Activated CD8-positive, alpha-beta memory T cell treated with anti-CD3 and anti-CD28 coated beads, Interleukin-2, amount 50 U/mL, for 1 hour (primary cell): ENCODE measurements around the gene TSGA10.
"Not testable (repeated sequence)": the region's sequence is repeated elsewhere in the genome, so short reads cannot be mapped to it uniquely, and the experiment has no call there.

Experiments used
- DNase-seq: peaks from one replicate; pipeline ENCODE4 v3.0.0-alpha.2; 2020; ENCODE audit errors: extremely low read depth

TSGA10 gene

DNA sequence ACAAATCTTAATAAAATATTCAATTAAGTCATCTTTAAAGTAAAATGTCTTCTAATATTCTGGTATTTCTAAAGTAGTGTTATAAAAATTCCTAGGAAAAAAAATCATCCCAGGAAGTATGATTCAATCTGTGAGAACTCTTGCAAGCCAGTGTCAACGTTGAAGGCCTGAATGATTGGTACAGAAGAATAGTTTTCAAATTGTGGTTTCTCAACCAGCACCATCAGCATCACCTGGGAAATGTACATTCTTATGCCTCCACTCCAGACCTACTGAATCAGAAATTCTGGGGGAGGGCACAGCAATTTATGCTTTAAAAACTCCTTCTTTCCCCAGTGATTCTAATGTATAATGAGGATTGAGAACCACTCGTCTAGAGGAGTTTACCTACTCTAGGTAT is 75.5 kb downstream of the TSGA10 start:
- no peak for DNase-seq

DNA sequence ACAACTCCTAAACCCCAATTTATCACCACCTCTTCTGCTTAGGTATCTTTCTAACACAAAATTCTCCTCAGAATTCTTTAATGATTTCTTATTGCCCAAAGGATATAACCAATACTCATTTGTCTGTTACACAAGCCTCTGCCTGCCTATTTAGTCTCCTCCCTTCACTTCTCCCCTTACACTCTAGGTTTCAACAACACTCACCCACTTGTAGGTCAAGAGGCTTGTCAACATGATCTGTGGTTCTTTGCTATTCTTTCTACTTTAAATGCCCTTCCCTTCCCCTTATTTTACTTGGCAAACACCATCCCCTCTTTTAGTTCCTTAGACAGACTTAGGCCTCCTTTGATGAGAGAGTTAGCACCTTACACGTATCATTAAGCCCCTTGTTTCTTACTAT is 82.2 kb downstream of the TSGA10 start:
- no peak for DNase-seq

DNA sequence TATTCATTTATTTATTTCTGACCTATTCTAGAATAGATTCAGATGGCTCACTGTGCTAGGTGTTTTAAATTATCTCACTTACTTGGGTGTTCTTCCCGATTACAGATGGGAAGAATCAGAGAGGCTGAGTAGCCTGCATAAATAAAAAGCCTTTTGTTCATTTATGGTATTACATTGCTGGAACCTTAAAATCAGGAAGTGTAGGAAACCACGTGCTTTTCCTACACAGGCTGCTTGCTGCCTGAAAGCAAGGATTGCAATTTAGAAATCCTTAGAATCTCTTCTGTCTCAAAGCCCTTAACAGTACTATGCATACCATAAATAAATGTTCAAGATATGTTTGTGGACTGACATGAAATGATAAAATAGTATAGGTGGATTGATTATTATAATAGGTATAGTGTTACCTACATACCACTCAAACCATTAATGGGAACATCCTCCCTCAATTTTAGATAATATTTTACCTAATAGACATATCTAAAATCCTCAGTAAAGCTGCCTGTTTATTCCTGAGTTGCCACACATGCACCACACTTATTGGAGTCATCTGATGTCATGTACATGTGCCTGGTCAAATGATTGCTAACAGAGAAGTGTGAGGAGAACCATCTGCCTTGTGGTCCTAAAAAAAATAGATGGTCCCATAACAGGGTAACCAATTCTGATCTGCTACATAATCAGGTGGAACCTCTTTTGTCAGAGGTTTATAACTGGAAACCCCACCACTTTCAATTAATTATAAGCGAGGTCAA is 86.7 kb downstream of the TSGA10 start:
- DNase-seq = no peak

DNA sequence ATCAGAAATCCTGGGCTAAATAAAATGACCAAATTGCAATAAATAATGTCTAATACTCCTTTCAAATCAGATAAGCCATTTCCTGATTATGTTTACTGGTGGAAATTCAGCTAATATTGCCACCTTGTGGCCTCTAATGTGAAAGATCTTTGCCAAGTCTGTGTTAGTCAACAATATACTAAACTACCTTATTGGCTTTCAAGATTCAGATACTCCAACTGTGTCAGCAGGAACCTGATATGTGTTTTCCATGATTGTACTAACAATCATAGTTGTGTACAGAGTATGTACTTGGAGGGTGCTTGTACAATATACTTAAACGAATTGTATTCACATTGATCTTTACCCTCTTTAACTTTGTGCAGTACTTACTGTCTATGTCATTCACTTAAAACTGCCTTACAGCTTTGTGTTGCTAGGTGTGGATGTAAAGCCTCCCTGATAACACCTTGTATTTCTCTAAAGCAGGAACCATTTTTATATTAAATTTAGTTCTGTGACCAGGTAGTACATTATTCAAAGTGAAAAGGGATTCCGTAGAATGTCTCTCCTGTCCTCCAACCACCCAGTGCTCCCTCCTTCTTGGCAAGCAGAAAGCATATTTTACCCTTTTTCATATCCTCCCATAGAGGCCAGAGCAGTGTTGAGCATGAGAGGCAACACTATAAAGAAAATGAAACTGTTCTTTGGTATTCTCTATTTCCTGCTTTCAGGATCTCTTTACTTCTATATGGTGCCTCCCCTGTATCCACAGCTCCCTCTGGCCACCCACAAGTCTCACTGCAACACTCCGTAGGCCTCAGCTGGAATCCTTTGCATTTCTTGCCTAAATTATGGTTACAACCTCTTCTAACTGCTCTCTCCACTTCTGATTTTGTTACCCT is 88.4 kb downstream of the TSGA10 start:
- no peak for DNase-seq

DNA sequence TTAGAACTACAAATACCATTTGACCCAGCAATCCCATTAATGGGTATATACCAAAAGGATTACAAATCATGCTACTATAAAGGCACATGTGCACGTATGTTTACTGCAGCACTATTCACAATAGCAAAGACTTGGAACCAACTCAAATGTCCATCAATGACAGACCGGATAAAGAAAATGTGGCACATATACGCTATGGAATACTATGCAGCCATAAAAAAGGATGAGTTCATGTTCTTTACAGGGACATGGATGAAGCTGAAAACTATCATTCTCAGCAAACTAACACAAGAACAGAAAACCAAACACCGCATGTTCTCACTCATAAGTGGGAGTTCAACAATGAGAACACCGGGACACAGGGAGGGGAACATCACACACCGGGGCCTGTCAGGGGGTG is 105.6 kb downstream of the TSGA10 start:
- not testable (repeated sequence) for DNase-seq

DNA sequence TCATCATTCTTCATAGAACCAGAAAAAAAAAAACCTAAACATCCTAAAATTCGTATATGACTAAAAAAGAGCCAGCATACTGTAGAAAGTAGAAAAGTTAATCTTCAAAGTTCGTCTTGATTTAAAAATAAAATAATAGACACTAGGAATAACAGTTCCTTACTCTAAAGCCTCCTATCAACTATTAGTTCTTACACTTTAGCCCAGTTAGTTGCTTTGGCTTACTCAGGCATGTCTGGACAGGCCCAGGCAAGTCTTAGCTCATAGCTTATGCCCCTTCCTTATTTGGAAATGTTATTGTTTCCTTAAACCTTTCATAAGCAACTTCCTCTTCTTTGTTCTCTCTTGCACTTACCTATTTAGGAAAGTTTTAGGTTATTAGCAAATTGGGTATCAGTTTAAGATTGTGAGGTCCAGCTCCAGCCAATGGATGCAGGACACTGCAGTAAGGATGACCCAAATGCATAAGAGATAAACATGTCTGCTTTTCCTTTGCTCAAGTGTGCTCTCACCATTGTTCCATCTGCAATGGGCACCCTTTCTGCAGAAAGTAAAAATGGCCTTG is 113.9 kb downstream of the TSGA10 start:
- DNase-seq = not testable (repeated sequence)

DNA sequence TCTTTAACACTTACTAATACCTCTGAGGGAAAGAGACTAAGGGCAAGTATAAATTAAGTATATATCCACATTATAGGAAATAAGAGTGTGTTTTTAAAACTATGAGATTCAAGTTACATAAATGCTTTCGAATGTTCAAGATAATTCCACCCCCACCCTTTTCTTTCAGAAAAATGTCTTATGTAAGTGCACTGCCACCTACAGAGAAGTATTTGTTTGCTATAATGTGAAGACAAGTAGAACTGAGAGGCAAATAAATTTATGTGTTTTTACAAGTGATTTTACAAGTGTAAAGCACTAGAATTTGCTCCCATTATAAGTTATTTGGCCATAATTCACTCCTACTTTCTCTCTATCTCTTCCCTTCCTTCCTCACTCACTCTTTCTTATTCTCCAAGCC is 118.8 kb downstream of the TSGA10 start:
- DNase-seq = no peak

DNA sequence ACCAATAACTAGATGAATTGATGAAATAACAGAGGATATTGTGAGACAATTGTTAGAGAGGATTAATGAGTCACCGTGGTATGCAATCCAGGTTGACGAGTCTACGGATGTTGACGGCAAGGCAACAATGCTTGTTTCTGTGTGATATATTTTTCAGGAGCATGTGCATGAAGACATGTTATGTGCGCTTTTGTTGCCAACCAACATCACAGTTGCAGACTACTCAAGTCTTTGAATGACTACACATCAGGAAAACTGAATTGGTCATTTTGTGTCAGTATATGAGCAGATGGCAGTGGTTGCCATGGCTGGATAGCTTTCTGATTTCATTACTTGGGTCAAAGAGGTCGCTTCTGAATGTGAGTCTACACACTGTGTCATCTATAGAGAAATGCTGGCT is 122.0 kb downstream of the TSGA10 start:
- no peak for DNase-seq

DNA sequence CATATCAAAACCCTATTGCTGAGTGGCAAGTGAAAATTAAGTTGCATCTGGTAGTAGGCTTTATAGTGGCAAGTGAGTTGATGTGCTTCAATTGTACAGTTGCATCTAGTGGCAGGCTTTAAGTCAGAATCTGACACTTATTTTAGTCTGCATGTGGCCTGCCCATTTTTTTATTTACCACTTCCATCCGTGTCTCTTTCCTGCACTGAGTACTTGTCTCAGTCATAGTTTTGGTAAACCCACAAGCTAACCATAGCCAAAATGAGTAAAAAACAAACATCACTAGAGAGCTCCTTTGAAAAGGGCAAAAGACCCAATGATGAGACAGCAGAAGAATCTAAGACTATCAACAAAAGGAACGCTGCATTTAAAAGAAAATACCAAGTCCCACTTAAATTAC is 122.7 kb downstream of the TSGA10 start:
- no peak for DNase-seq

DNA sequence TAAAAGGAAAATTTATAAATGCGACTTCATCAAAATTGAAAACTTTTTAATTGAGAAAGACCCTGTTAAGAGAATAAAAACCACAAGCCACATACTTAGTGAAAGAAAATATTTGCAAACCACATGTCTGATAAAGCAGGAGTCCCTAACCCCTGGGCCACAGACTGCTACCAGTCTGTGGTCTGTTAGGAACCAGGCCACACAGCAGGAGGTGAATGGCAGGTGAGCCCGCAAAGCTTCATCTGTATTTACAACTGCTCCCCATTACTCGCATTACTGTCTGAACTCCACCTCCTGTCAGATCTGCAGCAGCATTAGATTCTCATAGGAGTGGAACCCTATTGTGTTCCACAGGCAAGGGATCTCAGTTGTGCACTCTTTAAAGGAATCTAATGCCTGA is 123.3 kb downstream of the TSGA10 start:
- no peak for DNase-seq

DNA sequence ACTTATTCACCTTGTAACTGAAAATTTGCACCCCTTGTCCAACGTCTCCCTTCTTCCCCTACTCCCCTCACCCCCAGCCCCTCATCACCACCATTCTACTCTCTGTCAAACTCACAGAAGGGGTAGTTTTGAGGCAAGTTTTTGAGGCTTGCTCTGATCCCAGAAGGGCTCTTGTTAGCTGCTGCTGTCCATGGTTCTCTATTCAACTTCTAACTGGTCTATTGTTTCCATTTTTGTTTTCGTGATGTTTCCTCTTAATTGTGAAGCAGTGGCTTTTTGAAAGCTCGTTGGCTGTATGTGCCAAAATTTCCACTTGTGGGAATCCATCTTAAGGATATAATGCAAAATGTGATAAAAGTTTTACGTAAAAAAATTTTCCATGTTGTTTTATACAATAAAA is 126.2 kb downstream of the TSGA10 start:
- no peak for DNase-seq

DNA sequence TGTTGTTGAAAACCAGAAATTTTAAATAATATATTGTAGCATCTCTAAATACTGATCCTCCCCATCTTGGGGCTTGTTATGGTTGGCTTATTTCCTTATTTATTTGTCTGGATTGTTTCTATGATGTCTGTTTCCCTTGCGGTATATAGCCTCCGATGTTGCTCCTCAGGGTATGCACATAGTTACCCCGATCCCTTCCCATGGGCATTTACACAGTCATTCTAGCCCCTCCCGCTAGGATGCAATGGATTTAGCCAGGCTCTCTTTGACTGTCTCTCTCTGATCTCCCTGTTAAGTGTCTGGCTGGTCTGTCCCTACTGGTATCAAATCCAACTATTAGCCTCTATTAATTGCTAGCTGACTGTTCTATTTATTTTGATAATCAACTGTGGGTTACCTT is 126.9 kb downstream of the TSGA10 start:
- DNase-seq = no peak

DNA sequence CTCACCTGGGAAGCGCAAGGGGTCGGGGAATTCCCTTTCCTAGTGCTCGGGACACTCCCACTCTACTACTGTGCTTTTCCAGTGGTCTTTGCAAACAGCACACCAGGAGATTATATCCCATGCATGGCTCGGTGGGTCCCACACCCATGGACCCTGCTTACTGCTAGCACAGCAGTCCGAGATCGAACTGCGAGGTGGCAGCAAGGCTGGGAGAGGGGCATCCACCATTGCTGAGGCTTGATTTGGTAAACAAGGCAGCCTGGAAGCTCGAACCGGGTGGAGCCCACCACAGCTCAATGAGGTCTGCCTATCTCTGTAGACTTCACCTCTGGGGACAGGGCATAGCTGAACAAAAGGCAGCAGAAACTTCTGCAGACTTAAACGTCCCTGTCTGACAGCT is 154.0 kb downstream of the TSGA10 start:
- DNase-seq = no peak

DNA sequence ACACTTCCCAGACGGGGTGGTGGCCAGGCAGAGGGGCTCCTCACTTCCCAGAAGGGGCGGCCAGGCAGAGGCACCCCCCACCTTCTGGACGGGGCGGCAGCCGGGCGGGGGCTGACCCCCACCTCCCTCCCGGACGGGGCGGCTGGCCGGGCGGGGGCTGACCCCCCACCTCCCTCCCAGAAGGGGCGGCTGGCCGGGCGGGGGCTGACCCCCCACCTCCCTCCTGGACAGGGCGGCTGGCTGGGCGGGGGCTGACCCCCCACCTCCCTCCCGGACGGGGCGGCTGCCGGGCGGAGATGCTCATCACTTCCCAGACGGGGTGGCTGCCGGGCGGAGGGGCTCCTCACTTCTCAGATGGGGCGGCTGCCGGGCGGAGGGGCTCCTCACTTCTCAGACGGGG is 166.0 kb downstream of the TSGA10 start:
- DNase-seq = not testable (repeated sequence)

DNA sequence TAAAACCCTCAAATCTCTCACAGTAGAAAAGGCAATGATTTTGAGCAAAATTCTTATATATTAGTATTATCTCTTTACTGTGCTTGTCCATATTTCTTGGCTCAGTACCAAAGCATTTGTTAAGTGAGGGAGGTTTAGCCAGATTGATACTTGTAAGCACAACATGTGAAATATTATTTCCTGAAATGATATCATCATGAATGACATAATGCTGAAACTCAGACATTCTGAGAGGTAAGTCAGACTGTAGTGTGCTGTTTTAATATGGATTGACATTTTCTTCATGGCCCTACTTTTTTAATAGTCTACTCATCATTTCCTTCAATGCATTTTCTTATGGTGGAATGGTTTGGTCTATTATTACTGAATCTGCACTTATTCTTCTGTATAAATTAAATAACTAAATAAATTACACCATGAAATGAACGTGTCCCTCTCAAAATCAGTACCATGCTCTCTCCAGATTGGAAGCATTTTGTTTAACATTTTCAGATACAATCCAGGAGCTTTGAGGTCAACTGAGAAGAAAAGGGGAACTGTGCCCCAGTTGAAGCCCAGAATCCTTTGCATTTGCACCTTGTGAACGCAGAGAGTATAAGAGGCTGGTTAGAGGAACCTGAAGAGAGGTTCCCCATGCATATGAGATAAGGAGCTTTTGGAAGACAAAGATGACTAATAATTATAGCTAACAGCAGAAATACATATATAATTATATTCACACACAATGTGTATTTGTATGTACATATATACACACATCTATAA is 168.7 kb downstream of the TSGA10 start:
- no peak for DNase-seq

DNA sequence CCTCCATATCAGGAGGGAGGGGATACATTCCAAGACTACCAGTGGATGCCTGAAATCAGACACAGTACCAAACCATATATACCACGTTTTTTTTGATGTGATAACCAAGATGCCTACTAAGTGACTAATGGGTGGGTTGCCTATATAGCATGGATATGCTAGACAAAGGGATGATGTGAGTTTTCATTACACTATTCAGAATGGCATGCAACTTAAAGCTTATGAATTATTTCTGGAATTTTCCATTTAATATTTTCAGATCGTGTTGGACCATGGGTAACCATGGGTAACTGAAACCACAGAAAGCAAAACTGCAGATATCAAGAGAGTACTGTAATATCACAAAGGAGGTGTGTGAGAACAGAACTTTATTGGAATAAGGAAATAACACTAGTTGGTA is 179.1 kb downstream of the TSGA10 start:
- DNase-seq = no peak

DNA sequence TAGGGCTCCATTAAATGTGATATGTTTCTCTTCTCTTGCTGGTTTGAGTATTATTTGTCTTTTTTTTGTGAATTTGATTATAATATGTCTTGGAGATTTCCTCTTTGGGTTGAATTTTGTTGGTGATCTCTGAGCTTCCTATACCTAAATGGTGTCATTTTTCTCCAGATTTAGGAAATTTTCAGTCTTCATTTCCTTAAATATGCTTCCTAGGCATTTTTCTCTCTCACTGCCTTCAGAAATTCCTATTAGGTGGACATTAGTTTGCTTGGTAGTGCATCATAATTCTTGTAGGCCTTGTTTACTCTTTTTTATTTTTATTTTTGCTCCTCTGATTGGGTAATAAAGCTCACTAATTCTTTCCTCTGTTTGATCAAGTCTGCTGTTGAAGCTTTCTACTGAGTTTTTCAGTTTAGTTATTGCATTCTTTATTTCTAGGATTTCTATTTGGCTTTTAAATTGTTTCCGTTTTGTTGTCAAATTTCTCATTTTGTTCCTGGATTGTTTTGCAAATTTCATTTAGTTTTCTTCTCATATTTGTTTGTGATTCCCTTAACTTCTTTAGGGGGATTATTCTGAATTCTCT is 182.1 kb downstream of the TSGA10 start:
- no peak for DNase-seq

DNA sequence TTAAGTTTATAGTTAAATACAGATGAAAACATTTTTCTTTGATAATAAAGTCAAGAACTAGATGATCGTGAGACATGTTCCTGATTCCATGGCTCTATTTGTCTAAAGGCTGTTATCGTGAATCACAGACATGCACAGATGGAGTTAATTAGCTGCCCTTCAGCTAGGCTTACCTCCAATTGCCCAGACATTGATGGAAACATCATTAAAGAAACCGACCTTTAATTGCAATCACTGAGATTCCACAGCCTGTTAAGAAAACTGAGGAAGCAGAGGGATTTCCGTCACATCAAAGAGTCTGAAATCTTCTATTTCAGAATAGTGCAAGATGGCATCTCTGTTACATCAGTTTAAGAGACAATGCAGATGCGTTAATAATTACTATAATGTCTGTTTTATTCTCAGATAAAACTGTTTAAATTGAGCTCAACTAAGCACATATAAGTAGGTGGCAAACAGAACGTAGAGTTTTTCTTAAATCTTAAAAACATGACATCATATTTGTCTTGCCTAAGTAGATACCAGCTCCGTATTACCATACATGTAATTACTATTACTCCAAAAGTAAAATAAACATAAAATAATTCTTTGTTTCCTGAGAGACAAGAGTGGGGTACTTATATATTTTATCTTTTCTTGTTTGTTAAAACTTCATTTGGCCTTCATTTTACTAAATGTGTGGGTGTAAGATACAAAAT is 194.8 kb downstream of the TSGA10 start:
- no peak for DNase-seq

DNA sequence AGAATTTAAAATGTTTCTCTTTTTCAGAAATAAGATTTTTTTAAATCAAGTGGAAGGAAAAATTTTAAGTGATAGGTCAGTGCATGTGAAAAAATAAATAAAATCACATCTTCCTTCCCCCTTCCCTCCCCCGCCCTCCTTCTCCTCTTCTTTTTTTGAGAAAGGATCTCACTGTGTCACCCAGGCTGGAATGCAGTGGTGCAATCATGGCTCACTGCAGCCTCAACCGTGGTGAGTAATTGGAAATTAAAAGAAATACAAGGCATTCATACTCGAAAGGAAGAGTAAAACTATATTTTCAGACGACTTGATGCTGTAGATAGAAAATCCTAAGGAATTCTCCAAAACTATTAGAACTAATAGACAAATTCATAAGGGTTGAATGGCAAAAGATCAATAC is 201.8 kb downstream of the TSGA10 start:
- DNase-seq = no peak

DNA sequence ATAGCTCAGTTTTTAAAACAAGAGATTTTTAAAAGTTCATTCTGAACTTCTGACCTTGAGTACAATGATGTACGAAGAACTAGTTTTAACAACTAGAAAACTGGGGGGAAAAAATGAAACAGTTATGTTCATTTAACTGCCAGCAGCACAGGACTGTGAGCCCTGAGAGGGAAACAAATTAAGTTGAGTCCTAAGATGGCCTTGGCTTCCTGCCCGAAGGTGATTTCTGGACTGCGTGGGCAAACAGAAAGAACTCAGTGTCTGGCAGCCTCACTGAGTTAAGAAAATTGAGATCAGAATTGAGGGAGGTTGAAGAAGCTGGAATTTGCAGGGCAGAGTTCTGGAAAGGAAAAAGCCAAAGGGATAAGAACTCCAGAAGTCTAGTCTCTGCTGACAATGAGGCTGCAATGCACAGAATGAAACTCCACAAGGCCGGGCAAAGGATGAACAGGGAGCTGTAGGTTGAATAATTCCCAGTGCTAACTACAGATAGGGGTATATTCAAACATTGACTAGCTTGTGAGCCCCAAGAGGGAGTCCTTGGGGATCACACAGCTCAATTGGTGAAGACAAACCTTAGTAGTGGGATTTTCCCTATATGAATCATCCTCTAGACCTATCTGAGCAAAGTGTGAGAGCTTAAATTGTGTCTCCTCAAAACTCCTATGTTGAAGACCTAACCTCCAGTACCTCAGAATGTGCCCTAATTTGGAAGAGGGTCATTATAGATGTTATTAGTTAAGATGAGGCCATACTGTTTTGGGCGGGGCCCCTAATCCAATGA is 205.6 kb downstream of the TSGA10 start:
- DNase-seq = no peak
